HEK293 (cell line): Measurements from ENCODE around the gene OR2V1.

Source experiments
- GLI4 ChIP-seq: fragments of 450-650 bp; formaldehyde crosslinking; IDR thresholded peaks from 2 replicates; pipeline ENCODE4 v1.5.1; 2016; ENCODE audit warnings: missing biosample characterization, missing genetic modification characterization
- HOXC10 ChIP-seq: sonication (generic); formaldehyde crosslinking; IDR thresholded peaks from 2 replicates; pipeline ENCODE4 v1.8.1; 2023; ENCODE audit warnings: mild to moderate bottlenecking, missing genetic modification reagents
- IKZF3 ChIP-seq: fragments of 450-650 bp; IDR thresholded peaks from 2 replicates; pipeline ENCODE4 v1.5.0; 2018; ENCODE audit warnings: missing biosample characterization, mild to moderate bottlenecking, missing genetic modification characterization, moderate library complexity
- KLF1 ChIP-seq: fragments of 450-650 bp; formaldehyde crosslinking; IDR thresholded peaks from 2 replicates; pipeline ENCODE4 v1.5.1; 2016; ENCODE audit warnings: missing biosample characterization, missing genetic modification characterization
- KLF9 ChIP-seq: fragments of 450-650 bp; formaldehyde crosslinking; IDR thresholded peaks from 2 replicates; pipeline ENCODE4 v1.5.1; 2016; ENCODE audit warnings: missing biosample characterization, missing genetic modification characterization, low read depth
- OVOL3 ChIP-seq: fragments of 450-650 bp; formaldehyde crosslinking; IDR thresholded peaks from 2 replicates; pipeline ENCODE4 v1.5.1; 2016; ENCODE audit warnings: missing biosample characterization, missing genetic modification characterization
- PATZ1 ChIP-seq: fragments of 450-650 bp; formaldehyde crosslinking; IDR thresholded peaks from 2 replicates; pipeline ENCODE4 v1.5.1; 2016; ENCODE audit warnings: missing biosample characterization, missing genetic modification characterization
- PRDM1 ChIP-seq: fragments of 450-650 bp; formaldehyde crosslinking; IDR thresholded peaks from 2 replicates; pipeline ENCODE4; 2016; ENCODE audit warnings: missing biosample characterization, missing genetic modification characterization
- SP2 ChIP-seq: fragments of 450-650 bp; formaldehyde crosslinking; IDR thresholded peaks from 2 replicates; pipeline ENCODE4 v1.5.1; 2016; ENCODE audit warnings: missing biosample characterization, missing genetic modification characterization
- ZBTB10 ChIP-seq: fragments of 450-650 bp; formaldehyde crosslinking; IDR thresholded peaks from 2 replicates; pipeline ENCODE4 v1.5.1; 2016; ENCODE audit warnings: missing biosample characterization, missing genetic modification characterization
- ZBTB17 ChIP-seq: fragments of 450-650 bp; formaldehyde crosslinking; IDR thresholded peaks from 2 replicates; pipeline ENCODE4 v1.5.1; 2016; ENCODE audit warnings: missing biosample characterization, missing genetic modification characterization
- ZBTB49 ChIP-seq: fragments of 450-650 bp; formaldehyde crosslinking; IDR thresholded peaks from 2 replicates; pipeline ENCODE4 v1.5.1; 2016; ENCODE audit warnings: missing biosample characterization, missing genetic modification characterization, low read depth
- ZBTB7A ChIP-seq: fragments of 450-650 bp; formaldehyde crosslinking; IDR thresholded peaks from 2 replicates; pipeline ENCODE4 v1.5.1; 2016; ENCODE audit warnings: low read depth, missing biosample characterization, missing genetic modification characterization
- ZFP3 ChIP-seq: fragments of 450-650 bp; formaldehyde crosslinking; IDR thresholded peaks from 2 replicates; pipeline ENCODE4 v1.5.1; 2016; ENCODE audit warnings: low read depth, missing biosample characterization, missing genetic modification characterization
- ZIC2 ChIP-seq: fragments of 450-650 bp; formaldehyde crosslinking; IDR thresholded peaks from 2 replicates; pipeline ENCODE4 v1.5.1; 2016; ENCODE audit warnings: missing biosample characterization, missing genetic modification characterization
- ZNF112 ChIP-seq: fragments of 450-650 bp; formaldehyde crosslinking; IDR thresholded peaks from 2 replicates; pipeline ENCODE4 v1.5.0; 2017; ENCODE audit warnings: missing biosample characterization, missing genetic modification characterization
- ZNF155 ChIP-seq: fragments of 450-650 bp; formaldehyde crosslinking; IDR thresholded peaks from 2 replicates; pipeline ENCODE4 v1.5.1; 2016; ENCODE audit warnings: missing biosample characterization, missing genetic modification characterization
- ZNF292 ChIP-seq: fragments of 450-650 bp; formaldehyde crosslinking; IDR thresholded peaks from 2 replicates; pipeline ENCODE4 v1.5.1; 2016; ENCODE audit warnings: low read depth, missing biosample characterization, missing genetic modification characterization, borderline replicate concordance
- ZNF423 ChIP-seq: fragments of 450-650 bp; formaldehyde crosslinking; IDR thresholded peaks from 2 replicates; pipeline ENCODE4 v1.5.1; 2016; ENCODE audit warnings: missing biosample characterization, missing genetic modification characterization
- ZNF449 ChIP-seq: fragments of 450-650 bp; formaldehyde crosslinking; IDR thresholded peaks from 2 replicates; pipeline ENCODE4 v1.5.1; 2017; ENCODE audit warnings: missing biosample characterization, mild to moderate bottlenecking, missing genetic modification characterization, moderate library complexity
- ZNF549 ChIP-seq: fragments of 450-650 bp; IDR thresholded peaks from 2 replicates; pipeline ENCODE4 v1.5.1; 2018; ENCODE audit warnings: missing biosample characterization, missing genetic modification characterization, mild to moderate bottlenecking, inconsistent platforms, moderate library complexity
- ZNF558 ChIP-seq: fragments of 450-650 bp; formaldehyde crosslinking; IDR thresholded peaks from 2 replicates; pipeline ENCODE4 v1.5.1; 2016; ENCODE audit warnings: missing biosample characterization, missing genetic modification characterization
- ZNF791 ChIP-seq: fragments of 450-650 bp; formaldehyde crosslinking; IDR thresholded peaks from 2 replicates; pipeline ENCODE4 v1.5.1; 2016; ENCODE audit warnings: missing biosample characterization, missing genetic modification characterization
- ZSCAN23 ChIP-seq: fragments of 450-650 bp; formaldehyde crosslinking; IDR thresholded peaks from 2 replicates; pipeline ENCODE4 v1.5.1; 2016; ENCODE audit warnings: missing biosample characterization, missing genetic modification characterization
- ZXDB ChIP-seq: fragments of 450-650 bp; formaldehyde crosslinking; IDR thresholded peaks from 2 replicates; pipeline ENCODE4 v1.5.1; 2016; ENCODE audit warnings: missing biosample characterization, missing genetic modification characterization
- TF ChIP-seq, protein P1 (sequence below): fragments of 450-650 bp; formaldehyde crosslinking; IDR thresholded peaks from 2 replicates; pipeline ENCODE4 v1.5.1; 2016; ENCODE audit warnings: missing biosample characterization, missing genetic modification characterization
- TF ChIP-seq, protein P2 (sequence below): fragments of 450-650 bp; formaldehyde crosslinking; IDR thresholded peaks from 2 replicates; pipeline ENCODE4 v1.5.1; 2016; ENCODE audit warnings: missing biosample characterization, missing genetic modification characterization
- TF ChIP-seq, protein P3 (sequence below): fragments of 450-650 bp; formaldehyde crosslinking; IDR thresholded peaks from 2 replicates; pipeline ENCODE4 v1.5.1; 2017; ENCODE audit warnings: missing biosample characterization, missing genetic modification characterization

OR2V1 gene

DNA sequence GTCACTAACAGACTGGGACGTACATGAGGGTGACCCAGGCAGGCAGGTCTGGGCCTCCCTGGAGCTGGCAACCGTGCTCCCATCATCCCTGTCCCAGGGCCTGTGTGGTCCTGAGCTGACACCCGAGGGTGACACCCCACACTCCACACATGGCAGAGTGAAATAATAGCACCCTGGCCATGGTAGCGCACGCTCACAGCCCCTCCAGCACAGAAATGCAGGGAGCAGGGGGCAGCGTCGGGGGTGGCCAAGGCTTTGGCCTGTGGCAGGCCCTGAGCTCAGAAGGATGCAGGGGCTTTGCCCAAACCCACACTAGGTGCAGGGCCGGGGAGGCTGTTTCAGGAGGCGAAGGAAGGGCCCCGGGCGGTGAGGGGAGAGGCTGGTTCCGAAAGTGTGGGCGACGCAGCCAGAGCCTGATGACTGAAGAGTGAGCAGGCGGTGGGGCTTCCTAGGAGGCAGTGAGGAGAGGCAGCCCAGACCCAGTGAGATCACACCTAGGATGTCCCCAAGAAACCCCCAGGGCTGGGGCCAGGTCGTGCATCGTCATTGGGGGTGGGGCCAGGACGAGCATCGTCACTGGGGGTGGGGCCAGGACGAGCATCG, 29.3 kb upstream of the OR2V1 start (continued):
- TF ChIP-seq OVOL3 (no peak), ZBTB17 (peak; percentile 66), ZSCAN23 (tag by site-specific recombination) (no peak), ZBTB49 (tag by site-specific recombination) (no peak), ZXDB (tag by site-specific recombination) (peak; percentile 38; the same call in 1 of the 2 replicates), ZNF791 (tag by site-specific recombination) (no peak), ZNF423 (tag by site-specific recombination) (peak; percentile 74; the same call in 1 of the 2 replicates), PRDM1 (tag by site-specific recombination) (no peak), HOXC10 (CRISPR knock-in tag) (no peak), PATZ1 (peak; percentile 72), ZNF155 (tag by site-specific recombination) (no peak), ZFP3 (tag by site-specific recombination) (no peak), IKZF3 (tag by site-specific recombination) (0 out of 2 replicates have a peak, but pooled peaks have one; percentile 11), ZBTB7A (tag by site-specific recombination) (0 out of 2 replicates have a peak, but pooled peaks have one; percentile 68), ZNF549 (tag by site-specific recombination) (no peak), KLF9 (peak; percentile 31; the same call in 1 of the 2 replicates), ZNF112 (no peak), ZBTB10 (tag by site-specific recombination) (0 out of 2 replicates have a peak, but pooled peaks have one; percentile 38), ZIC2 (tag by site-specific recombination) (peak; percentile 46), ZNF292 (tag by site-specific recombination) (no peak), KLF1 (tag by site-specific recombination) (0 out of 2 replicates have a peak, but pooled peaks have one; percentile 13), ZNF449 (tag by site-specific recombination) (peak; percentile 72), SP2 (peak; percentile 43), ZNF558 (no peak), GLI4 (tag by site-specific recombination) (no peak)
- TF ChIP-seq, protein P1, sequence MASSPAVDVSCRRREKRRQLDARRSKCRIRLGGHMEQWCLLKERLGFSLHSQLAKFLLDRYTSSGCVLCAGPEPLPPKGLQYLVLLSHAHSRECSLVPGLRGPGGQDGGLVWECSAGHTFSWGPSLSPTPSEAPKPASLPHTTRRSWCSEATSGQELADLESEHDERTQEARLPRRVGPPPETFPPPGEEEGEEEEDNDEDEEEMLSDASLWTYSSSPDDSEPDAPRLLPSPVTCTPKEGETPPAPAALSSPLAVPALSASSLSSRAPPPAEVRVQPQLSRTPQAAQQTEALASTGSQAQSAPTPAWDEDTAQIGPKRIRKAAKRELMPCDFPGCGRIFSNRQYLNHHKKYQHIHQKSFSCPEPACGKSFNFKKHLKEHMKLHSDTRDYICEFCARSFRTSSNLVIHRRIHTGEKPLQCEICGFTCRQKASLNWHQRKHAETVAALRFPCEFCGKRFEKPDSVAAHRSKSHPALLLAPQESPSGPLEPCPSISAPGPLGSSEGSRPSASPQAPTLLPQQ (tag by site-specific recombination) = peak; percentile 57; the same call in 1 of the 2 replicates
- TF ChIP-seq, protein P2, sequence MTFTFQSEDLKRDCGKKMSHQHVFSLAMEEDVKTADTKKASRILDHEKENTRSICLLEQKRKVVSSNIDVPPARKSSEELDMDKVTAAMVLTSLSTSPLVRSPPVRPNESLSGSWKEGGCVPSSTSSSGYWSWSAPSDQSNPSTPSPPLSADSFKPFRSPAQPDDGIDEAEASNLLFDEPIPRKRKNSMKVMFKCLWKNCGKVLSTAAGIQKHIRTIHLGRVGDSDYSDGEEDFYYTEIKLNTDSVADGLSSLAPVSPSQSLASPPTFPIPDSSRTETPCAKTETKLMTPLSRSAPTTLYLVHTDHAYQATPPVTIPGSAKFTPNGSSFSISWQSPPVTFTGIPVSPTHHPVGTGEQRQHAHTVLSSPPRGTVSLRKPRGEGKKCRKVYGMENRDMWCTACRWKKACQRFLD (tag by site-specific recombination) = no peak
- TF ChIP-seq, protein P3, sequence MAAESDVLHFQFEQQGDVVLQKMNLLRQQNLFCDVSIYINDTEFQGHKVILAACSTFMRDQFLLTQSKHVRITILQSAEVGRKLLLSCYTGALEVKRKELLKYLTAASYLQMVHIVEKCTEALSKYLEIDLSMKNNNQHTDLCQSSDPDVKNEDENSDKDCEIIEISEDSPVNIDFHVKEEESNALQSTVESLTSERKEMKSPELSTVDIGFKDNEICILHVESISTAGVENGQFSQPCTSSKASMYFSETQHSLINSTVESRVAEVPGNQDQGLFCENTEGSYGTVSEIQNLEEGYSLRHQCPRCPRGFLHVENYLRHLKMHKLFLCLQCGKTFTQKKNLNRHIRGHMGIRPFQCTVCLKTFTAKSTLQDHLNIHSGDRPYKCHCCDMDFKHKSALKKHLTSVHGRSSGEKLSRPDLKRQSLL (tag by site-specific recombination) = no peak
